NCI-H2081 (cell line): ENCODE data around the gene MECP2.

ENCODE experiments used
- DNase-seq, 2 experiments: peaks; one replicate each; lab custom pipeline; 2025; lab: John Stamatoyannopoulos, UW

The MECP2 gene

DNA sequence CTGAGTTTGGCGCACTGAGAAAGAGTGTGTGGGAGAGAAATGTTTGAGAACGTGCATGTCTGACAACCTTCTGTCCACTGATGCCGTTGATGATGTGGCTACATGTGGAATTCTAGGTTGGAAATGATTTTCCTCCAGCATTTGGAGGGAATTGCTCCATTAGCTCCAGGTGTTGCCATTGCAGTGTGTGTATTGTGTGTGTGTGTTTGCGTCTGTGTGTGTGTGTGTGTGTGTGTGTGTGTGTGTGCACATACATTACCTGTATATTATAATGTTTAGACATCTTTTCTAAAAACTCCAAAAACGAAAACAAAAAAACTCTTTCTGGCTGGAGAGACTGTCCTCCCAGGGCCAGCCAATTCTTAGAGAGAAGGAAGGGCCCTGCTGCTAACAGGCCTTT, 18.2 kb upstream of the MECP2 start:
- no peak for DNase-seq

DNA sequence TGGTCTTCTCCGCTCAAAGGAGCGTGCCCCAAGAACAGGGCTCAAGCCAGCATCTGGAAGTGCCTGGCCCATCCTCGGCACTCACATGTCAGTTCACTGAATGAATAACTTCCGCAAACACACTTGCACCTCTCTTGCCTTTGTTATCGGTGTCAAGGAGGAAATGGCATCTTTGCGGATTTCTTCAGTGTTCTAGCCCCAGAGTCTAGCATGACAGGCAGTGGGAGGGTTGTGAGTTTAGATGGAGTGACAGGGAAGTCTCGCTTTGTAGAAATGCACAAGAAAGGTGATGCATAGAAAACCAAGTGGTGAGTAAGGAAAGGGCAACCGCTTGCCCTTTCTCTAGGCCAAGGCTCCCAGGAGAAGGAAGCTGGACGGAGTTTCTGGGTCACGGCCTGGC, 17.6 kb upstream of the MECP2 start:
- no peak for DNase-seq

DNA sequence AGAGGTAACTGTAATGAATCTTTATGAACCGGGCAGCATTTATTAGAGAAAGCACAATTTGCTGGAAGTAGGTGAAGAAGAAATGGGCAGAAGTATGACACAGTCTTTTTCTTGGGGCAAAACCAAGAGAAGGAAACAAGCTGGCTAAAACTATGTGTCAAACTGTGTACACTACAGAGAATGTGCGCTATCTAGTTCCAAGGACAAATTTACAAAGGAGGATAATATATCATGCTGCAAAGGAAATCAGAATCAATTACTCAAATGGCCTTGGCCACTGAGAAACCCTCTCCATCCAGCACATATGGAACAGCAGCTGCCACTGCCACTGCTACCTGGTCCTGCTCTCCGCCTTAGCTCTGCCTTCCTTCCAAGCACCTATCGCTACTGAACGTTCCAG, 17.1 kb upstream of the MECP2 start:
- DNase-seq, result no peak

DNA sequence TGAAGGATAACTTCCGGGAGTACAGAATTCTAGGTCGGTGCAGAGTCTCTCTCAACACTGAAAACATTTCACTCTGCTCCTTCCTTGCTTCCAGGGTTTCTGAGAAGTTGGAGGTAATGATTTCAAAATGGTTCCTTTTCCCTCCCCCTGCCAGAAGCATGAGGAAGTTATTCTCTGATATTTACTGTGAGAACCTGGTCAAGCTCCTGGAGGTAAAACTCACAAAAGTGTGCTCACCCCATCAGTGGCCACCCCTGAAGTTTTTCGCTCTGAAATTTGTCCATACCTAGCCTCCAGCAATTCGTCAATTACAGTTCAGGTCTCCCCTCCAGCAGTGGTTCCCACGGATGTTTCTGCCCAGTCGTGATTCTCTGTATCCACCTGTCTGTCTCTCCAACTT, 16.2 kb upstream of the MECP2 start:
- no peak for DNase-seq

DNA sequence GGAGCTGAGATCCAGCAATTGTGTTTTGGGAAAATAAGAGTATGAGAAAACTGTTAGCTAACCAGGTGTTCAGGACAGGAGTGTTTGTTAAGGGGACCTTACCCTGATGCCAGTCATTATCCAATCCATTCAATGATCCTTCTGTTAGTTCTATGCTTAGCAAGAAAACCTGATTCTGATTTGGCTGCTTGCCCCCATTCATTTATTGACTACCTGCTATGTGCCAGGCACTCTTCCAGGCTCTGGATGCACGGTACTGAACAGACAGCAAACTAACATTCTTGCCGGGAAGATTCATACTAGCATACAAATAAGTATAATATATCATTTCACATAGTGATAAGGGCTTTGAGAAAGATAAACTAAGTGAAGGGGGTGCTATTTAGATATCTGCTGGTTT, 1.0 kb upstream of the MECP2 start:
- no peak for DNase-seq

DNA sequence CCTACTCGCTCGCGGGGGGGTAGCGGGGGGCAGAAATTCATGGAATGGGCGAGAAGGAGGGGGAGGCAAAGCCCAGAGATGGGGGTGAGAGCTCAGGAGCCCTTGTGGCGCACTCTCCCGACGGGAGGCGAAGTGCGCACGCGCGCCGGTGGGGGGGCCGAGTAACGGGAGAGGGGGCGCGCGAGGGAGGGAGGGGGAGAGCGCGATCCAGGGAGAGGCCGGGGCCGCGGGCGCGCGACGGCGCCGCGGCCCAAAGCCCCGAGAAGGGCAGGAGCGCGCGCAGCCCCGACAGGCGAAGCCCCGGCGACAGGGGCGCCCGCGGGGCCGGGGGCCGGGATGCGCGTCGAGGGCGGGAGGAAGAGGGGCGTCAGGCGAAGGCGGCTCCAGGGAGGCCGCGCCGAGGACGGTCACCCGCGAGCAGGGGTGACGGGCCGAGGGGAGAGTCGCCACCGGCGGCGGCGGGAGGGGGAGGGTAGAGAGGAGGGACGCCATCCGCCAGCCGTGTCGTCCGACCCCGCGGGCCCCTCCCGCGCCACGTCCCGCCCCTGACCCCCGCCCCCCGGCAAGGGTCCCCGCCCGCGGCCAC, 421 bp downstream of the MECP2 start:
- peak; percentile 24 to 64 for DNase-seq

DNA sequence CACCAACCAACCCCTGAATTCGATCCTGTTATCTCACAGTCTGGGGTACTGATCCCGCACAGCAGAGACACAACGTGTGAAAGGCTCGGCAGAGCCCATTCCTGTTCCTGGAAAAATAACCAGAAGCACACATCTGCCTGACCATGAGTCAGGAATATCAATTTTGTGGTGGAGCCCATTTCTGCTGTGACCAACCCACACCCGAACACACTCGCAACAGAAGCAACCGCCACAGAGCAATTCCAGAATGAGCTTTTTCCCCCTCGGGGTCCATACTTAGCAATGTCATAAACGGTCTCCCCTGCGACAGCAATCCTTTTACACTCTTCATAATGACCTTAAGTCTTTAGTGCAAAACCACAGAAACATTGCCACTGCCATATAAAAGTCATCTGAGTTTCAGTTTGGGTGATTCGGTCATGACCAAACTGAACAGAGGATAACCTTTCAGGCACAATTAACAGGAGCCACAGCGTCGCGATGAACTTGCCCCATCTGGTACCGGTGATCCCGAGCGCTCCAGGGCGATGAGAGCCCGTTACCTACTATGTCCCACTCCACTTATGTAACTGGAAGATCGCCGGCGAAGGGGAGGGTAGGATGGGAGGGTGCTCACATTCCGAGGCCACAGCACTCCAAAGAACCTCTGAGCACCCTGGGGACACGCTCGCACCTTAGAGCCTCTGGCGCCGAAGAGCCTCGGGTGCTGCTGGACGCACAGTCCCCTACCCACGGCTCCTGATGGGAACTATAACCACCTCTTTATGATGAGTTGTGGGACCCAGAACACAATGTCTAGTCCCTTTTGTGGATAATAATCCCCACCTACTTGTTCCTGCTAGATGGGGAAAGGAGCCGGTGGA, 1.1 kb downstream of the MECP2 start:
- no peak for DNase-seq

DNA sequence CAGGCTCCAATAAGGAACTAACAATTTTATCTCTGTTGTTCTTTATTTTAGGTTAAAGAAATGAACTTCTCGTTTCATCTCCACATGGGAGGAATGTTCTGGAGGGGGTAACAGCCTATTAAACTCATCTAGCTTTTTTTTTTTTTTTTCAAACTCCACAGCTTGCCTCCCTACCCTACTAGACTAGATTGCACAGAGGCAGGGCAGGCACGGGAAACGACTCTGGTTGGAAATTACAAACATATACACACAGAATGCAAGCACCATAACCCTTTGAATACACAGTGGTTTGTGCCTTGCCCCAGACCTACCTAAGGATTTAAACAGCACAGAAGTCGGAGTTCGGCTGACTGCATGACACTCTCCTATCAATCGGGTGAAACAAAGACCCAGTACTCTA, 2.7 kb downstream of the MECP2 start:
- no peak for DNase-seq

DNA sequence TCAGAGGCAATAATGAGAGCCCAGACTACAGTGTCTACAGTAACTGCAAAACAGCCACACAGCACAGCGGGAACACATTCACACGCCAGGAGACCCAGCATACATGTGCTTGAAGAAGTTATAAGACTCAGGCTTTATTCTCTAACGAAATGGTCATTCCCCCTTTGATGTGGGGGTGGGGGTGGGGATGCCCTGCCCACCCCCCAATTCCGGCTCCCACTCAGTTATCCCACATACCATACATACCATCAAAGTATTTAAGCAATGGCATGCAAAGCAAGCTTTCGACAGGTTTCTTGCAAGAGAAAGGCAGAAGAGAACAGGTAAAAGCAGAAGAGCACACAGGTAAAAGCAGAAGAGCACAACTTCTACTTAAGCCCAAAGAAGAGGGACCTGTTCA, 3.6 kb downstream of the MECP2 start:
- no peak for DNase-seq

DNA sequence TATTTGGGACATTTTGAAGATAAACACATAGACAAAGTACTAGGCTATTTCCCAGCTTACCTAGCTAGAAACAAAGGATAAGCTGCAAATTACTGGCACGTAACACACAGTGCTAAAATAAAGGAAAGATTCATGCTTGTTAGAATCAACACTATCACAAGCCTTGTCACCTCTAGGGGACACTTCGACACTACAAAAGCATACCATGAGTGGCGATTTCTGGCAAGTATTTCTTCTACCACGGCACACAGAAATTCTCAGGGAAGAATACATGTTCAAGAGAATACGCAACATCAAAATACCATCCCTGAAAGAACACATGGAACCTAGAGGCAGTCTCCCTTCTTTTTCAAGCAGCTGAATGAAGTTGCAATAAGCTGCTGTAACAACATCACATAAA, 5.1 kb downstream of the MECP2 start:
- no peak for DNase-seq

DNA sequence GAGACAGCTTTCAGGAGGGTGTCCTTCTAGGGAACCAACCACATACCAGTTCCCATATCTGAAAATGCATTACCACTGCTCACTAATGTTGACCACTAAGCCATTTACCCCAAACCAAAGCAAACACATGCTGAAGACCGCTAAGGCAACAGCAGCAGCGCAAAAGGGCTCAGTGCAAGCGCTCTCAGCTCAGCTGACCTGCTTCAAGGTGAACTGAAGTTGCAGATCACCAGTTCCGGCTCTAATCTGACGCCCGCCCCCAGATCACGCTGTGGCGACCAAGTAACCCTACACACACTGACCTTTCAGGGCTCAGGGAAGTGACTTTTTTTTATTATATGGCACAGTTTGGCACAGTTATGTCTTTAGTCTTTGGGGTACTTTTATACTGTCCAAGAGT, 5.8 kb downstream of the MECP2 start:
- DNase-seq, result no peak

DNA sequence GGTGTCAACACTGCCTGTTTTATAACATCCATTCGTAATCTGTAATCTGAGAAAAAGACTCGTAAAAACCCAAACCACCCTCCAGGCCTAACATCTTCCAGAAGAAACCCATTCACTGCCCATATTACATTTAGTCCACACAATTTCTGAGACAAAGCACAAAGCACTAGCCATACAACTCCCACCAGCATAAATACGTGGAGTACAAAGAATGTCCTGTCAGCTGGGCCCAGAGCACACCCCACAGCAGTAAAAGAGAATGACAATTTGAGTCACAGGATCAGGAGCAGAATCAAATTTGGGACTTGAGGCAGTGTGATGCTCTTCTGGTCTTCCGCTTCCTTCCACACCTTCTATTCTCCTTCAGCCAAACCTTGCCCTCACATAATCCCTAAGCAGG, 6.8 kb downstream of the MECP2 start:
- DNase-seq, result no peak

DNA sequence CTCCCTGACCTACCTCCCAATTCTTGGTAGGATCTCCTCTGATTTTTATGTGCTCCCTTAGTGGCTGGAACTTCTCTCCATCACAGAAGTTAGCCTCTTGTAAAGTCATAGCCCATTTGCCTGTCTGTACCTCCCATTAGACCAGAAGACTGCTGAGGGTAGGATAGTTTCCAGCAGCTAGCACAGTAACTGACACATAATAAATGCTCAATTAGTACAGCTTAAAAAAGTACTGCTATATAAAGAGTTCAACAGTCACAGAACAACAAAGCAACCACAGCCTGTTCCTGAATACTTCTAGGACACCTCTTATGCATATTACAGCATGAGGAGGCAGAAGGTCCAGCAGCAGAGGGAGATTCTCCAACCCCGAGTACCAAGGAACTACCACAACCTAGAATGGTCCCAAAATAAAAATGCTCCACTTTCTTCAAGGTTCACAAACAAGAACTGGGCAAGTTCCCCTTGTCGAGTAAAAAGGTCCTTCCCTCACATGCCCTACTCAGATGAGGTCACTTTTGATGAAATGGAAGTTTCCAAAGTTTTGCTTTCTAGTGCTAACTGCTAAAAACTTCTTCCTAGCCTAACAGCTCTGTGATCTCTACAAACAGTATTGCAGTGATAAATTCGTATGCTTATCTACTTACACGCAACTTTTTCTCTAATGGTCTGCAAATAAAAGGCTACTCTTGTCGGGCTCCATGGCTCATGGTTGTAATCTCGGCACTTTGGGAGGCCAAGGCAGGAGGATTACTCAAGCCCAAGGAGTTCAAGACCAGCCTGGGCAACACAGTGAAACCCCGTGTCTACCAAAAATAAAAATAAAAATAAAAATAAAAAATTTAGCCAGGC, 12.8 kb downstream of the MECP2 start:
- no peak for DNase-seq

DNA sequence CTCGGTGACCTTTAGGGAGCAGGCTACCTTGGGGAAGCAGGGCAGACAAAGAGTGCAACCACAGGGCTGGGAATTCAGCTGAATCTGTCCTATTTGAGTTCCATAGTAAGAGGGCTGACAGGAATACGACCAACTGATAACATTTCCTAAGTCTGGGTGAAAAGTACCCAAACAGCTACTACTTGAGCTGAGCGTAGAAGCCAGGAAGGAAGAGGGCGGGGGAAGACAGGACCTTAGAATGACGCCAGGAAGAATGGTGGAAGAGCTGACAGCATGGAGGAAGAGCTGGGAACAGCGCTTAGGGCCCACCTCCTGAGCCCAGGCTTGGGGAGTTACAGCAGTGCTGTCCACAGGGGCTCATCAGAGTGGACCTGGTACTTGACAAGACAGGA, 14.4 kb downstream of the MECP2 start:
- DNase-seq, result no peak

DNA sequence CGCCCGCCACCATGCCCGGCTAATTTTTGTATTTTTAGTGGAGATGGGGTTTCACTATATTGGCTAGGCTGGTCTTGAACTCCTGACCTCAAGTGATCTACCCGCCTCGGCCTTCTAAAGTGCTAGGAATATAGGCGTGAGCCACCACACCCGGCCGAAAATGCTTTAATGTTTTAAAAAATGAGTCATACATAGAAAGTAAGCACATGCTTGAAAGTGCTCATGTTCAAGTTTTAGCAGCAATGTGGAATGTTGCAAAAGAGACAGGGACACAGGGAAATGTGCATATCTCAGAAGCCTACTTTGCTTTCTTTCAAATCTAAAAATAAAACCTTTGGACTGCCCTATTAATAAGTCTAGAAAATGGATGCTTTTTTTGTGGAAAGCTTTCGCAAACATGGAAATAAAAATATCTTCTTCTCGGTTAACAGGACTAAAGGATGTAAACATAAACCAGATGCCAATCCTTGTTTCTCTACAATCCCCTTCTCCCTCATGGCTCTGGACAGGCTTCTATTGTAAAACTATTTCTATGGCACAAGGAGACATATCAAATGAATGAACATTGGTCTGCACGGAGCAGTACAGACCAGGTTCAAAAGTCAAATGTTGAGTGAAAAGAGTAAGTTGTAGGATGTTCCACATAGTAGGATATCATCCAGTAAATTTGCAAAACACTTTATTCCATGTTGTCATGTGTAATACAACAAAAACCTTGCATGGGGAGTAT, 15.0 kb downstream of the MECP2 start:
- no peak for DNase-seq

DNA sequence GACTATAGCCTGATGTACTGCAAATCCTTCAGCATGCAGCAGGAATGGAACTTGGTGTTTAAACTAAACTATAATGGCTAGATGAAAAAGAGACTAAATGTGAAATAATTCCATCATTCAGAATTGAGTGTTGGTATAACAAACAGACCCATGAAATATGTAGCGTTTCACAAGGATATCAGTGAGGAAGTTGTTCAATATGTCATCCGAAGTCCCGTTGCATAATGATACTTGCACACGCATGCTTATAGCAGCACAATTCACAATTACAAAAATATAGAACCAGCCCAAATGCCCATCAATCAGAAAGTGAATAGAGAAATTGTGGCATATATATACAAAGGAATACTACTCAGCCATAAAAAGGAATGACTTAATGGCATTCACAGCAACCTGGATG, 20.4 kb downstream of the MECP2 start:
- no peak for DNase-seq

DNA sequence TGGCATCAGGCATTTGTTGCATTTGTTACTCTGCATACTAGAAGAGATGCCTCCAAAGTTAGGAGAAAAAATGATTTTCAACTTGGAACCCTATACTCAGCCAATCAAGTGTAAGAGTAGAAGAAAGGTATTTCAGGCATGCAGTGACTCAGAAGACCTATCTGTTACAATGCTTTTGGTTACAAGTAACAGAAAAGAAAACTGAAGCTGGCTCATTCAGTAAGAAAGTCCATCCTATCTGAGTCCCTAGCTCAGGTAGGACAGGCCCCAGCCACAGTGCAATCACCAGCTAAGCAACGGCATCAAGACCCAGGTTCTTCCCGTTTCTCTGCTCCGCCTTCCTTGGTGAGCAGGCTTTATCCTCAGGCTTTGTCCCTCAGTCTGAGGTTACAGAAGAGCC, 23.3 kb downstream of the MECP2 start:
- no peak for DNase-seq

DNA sequence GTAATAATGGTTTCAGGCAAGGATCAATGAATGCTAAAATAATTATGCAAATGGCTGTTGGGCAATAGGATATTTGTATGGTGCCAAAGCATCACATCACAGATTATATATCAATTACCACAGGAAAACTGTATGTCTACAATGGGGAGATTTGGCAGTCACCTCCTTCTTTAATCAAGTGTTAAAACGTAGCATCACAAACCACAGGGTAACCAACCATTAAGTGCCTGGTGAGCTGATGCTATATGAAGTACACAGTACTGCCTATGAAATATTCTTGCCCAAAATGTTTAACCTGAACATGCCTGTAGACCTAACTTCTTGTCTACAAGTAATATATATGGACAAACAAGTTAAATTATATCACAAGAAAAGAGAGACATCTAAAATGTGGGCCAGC, 25.3 kb downstream of the MECP2 start:
- no peak for DNase-seq

DNA sequence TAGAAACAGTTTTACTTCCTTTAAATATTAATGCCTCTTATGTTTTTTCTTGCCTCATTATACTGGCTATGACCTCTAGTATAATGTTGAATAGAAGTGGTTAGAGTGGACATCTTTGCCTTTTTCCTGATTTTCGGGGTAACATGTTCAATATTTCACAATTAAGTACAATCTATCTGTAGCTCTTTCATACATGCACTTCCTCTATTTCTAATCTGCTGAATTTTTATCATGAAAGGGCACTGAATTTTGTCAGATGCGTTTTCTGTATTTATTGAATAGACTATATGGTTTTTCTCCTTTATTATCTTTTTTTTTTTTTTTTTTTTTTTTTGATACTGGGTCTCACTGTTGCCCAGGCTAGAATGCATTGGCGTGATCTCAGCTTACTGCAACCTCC, 29.0 kb downstream of the MECP2 start:
- DNase-seq, result no peak

DNA sequence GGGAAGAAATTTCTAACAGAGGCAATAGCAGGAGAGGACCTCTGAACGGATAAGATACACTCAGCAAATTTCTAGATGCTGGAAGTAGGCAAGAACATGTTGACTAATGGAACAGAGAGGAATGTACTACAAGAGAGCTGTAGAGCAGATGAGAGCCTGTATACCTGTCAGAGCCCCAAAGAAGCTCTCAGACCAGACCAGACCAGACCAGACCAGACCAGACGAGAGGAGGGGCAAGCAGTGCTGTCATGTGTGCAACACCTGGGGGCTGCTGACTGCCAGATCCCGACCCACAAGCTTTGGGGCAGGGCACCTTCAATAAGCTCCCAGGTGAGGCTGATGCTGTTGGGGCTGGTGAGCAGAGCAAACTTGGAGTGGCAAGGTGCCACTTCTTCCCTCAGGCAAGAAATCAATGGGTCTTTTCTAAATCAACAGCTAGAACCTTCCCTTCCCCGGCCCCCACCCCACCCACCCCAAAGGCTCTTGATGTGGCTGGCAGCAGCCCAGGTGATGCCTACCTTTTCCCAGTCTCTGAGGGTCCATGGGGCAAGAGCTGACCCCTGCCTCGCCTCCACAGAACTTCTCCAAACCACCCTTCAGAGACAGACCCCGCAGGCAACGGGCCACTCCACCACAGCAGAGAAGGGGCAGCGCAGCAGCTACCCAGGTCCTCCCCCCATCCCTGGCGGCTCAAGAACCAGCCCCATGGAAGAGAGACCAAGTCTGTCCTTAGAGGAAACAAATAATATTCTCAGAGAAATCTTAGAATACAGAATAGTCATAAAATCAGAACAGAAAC, 32.7 kb downstream of the MECP2 start:
- DNase-seq, result no peak

DNA sequence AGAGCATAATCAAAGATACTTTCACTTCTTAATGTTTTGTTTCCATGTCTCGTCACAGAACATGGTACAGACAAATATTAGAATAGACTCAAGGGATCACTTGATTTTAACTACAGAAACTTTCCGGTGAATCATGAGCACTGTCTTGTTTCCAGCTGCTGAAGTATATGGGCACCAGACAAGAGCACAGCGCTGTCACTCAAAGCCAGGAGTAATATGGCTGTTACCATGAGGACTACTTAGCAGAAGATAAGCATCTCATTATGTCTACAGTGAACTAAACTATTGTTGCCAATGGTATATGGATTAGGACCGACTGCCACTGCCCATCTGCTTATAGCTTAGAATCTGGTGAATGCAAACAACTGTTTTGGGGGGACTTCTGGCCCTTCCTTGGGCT, 34.3 kb downstream of the MECP2 start:
- DNase-seq, result no peak

DNA sequence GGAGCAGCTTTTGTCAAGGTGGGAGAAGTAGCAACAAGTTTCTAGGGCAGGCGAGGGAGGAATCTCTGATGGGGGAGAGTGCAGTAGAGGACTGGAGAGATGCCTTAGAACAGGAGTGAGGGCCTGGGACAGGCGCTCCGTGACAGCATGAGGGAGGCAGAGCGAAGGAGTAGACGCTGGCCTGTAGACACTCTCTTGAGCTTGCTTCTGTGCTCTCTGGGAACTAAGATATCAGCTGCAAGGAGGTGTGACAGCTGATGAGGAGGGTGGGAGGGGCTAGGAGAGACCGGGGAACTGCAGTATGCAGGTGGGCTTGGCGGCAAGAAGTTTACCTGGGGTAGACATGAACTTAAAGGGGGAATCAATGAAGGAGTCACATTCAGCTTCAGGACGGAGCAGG, 35.7 kb downstream of the MECP2 start:
- DNase-seq, result no peak
